PC-3 (cell line): ENCODE results near the gene CPNE7. TPM values are rescaled to one million over a fixed set of nuclear protein-coding genes. Genes with fewer than 3 reads are reported as not detected.

Source experiments
- ATAC-seq: fragments of 200-7000 bp; cut with Tn5 transposase; 2 replicates; pipeline ENCODE4 v1.9.1; 2020; ENCODE audit warnings: mild to moderate bottlenecking, moderate library complexity
- BruUV-seq: library from RNA; stranded (reverse); fragments of 400-500 nt; replicated peaks from 2 replicates; lab custom pipeline; 2021; lab: Mats Ljungman, UMichigan
- CTCF ChIA-PET: fragments of 300-600 bp; sonication (Branson Sonifier 250); formaldehyde crosslinking; loops from one replicate; lab custom pipeline; 2022; ENCODE audit warnings: antibody characterized with exemption; lab: Charles Lee
- POLR2A ChIA-PET: fragments of 300-600 bp; sonication (Branson Sonifier 250); formaldehyde crosslinking; loops from one replicate; lab custom pipeline; 2022; ENCODE audit warnings: antibody characterized with exemption; ENCODE audit not compliant: unreplicated experiment; lab: Charles Lee
- DNase-seq: peaks from one replicate; pipeline ENCODE4 v3.0.0-alpha.2; 2015
- H2AFZ ChIP-seq: fragments of 300-600 bp; sonication (generic); 2 replicates; pipeline ENCODE4 v1.6.0; 2016; ENCODE audit warnings: antibody characterized with exemption, low read length
- H3F3A ChIP-seq: fragments of 300-600 bp; sonication (generic); one replicate; pipeline ENCODE4 v1.6.0; 2017; ENCODE audit warnings: antibody characterized with exemption, low read length, control low read depth, mild to moderate bottlenecking; ENCODE audit not compliant: unreplicated experiment
- H3K27ac ChIP-seq: fragments of 300-600 bp; sonication (generic); 2 replicates; pipeline ENCODE4 v1.5.1; 2016; ENCODE audit warnings: mild to moderate bottlenecking, low read length
- H3K27me3 ChIP-seq: fragments of 300-600 bp; sonication (generic); 2 replicates; pipeline ENCODE4 v1.6.1; 2016; ENCODE audit warnings: low read length, mixed read lengths
- H3K36me3 ChIP-seq: fragments of 300-600 bp; sonication (generic); 2 replicates; pipeline ENCODE4 v1.6.1; 2016; ENCODE audit warnings: low read depth, mixed run types, low read length, mixed read lengths
- H3K4me1 ChIP-seq: fragments of 300-600 bp; sonication (generic); 2 replicates; pipeline ENCODE4 v1.5.1; 2016; ENCODE audit warnings: low read length; ENCODE audit not compliant: insufficient read depth
- H3K4me2 ChIP-seq: fragments of 300-600 bp; sonication (generic); 2 replicates; pipeline ENCODE4 v1.6.0; 2016; ENCODE audit warnings: low read length
- H3K4me3 ChIP-seq: fragments of 300-600 bp; sonication (generic); 2 replicates; pipeline ENCODE4 v1.5.1; 2016; ENCODE audit warnings: mild to moderate bottlenecking, low read length, mixed read lengths
- H3K79me2 ChIP-seq: fragments of 300-600 bp; sonication (generic); 2 replicates; pipeline ENCODE4 v1.6.1; 2017; ENCODE audit warnings: low read length, mixed read lengths
- H3K9ac ChIP-seq: fragments of 300-600 bp; sonication (generic); 2 replicates; pipeline ENCODE4 v1.6.0; 2016; ENCODE audit warnings: mild to moderate bottlenecking, low read length
- H3K9me2 ChIP-seq: fragments of 300-600 bp; sonication (generic); replicated peaks from 2 replicates; pipeline ENCODE4 v1.6.1; 2016; ENCODE audit warnings: mixed run types, low read length, mixed read lengths
- H3K9me3 ChIP-seq: fragments of 300-600 bp; sonication (generic); 2 replicates; pipeline ENCODE4 v1.6.1; 2016; ENCODE audit warnings: low read length, mixed read lengths
- H4K20me1 ChIP-seq: fragments of 300-600 bp; sonication (generic); 2 replicates; pipeline ENCODE4 v1.6.1; 2016; ENCODE audit warnings: low read length, mixed read lengths
- EZH2 ChIP-seq: fragments of 300-600 bp; sonication (generic); IDR thresholded peaks from one replicate; pipeline ENCODE4 v1.6.1; 2017; ENCODE audit warnings: antibody characterized with exemption, mild to moderate bottlenecking, low read length; ENCODE audit not compliant: unreplicated experiment
- EZH2phosphoT487 ChIP-seq: fragments of 300-600 bp; sonication (generic); IDR thresholded peaks from 2 replicates; pipeline ENCODE4 v1.6.1; 2018; ENCODE audit warnings: mild to moderate bottlenecking, antibody characterized with exemption, low read length, borderline replicate concordance
- intact Hi-C: fragments of 100-400 bp; cut with micrococcal nuclease; formaldehyde crosslinking; loops from 2 replicates; pipeline ENCODE4 v1.9.0; 2023
- total RNA-seq: library from RNA; depleted of rRNA; stranded (reverse); fragments of >200 nt; gene quantifications from 2 replicates; pipeline ENCODE4 v1.2.3, GENCODE V29; 2014
- TF ChIP-seq, protein P1 (sequence below): fragments of 300-600 bp; sonication (generic); conservative IDR thresholded peaks from 2 replicates; pipeline ENCODE4 v1.5.1; 2017; ENCODE audit warnings: antibody characterized with exemption, low read depth, mild to moderate bottlenecking, low read length

CPNE7 gene
- total RNA-seq, 1 experiment from 2014 or later: 29.7 TPM

DNA sequence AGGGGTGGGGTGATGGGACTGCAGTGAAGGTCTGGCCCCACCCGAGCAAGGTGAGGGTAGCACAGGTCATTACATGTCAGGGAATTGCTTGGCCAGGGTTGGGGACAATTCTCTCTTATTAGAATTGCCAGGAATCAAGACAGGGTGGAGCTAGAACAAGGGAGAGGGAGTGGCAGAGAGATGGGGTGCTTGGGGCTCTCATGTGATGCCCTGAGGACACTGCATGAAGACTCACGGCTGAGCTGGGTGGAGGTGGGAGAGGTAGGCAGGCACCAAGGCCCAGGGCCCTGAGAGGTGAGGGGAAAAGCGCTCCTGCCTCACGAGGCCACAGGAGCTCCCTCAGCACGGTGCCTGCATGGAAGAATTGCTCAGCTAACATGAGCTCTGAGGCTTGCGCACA is 41.5 kb downstream of the CPNE7 start:
- no peaks in the 10 kb centered on the region for H3K36me3 ChIP-seq
- no peak for ATAC-seq
- DNase-seq: no peak
- ChIA-PET CTCF (no interaction called here), POLR2A (no interaction called here)
- no peaks in the 10 kb centered on the region for H3F3A ChIP-seq
- H2AFZ ChIP-seq: no peak overlapping the region
- no peak overlapping the region for H3K9ac ChIP-seq
- no peaks in the 10 kb centered on the region for H4K20me1 ChIP-seq
- no peaks in the 10 kb centered on the region for H3K27me3 ChIP-seq
- intact Hi-C loops: no loop called here
- no TSS peak for BruUV-seq
- no peaks in the 10 kb centered on the region for H3K4me1 ChIP-seq
- no peak overlapping the region for H3K4me2 ChIP-seq
- H3K9me2 ChIP-seq: no peaks in the 10 kb centered on the region
- no peak for TF ChIP-seq EZH2phosphoT487
- TF ChIP-seq EZH2: no peak
- TF ChIP-seq, protein P1, sequence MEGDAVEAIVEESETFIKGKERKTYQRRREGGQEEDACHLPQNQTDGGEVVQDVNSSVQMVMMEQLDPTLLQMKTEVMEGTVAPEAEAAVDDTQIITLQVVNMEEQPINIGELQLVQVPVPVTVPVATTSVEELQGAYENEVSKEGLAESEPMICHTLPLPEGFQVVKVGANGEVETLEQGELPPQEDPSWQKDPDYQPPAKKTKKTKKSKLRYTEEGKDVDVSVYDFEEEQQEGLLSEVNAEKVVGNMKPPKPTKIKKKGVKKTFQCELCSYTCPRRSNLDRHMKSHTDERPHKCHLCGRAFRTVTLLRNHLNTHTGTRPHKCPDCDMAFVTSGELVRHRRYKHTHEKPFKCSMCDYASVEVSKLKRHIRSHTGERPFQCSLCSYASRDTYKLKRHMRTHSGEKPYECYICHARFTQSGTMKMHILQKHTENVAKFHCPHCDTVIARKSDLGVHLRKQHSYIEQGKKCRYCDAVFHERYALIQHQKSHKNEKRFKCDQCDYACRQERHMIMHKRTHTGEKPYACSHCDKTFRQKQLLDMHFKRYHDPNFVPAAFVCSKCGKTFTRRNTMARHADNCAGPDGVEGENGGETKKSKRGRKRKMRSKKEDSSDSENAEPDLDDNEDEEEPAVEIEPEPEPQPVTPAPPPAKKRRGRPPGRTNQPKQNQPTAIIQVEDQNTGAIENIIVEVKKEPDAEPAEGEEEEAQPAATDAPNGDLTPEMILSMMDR: no peak
- no peaks in the 10 kb centered on the region for H3K79me2 ChIP-seq
- H3K4me3 ChIP-seq: no peak overlapping the region
- H3K9me3 ChIP-seq: no peaks in the 10 kb centered on the region
- no peak overlapping the region for H3K27ac ChIP-seq

GRCh38 chr16:89618109-89618998 is 42.8 kb downstream of the CPNE7 start:
- Histone ChIP-seq H3K4me3 (no peak overlapping the region), H3K27ac (no peak overlapping the region), H3K27me3 (no peaks in the 10 kb centered on the region), H3K9me3 (no peaks in the 10 kb centered on the region), H3K4me2 (no peak overlapping the region), H3K36me3 (no peaks in the 10 kb centered on the region), H3F3A (no peaks in the 10 kb centered on the region), H3K9ac (no peak overlapping the region), H2AFZ (no peak overlapping the region), H3K9me2 (no peaks in the 10 kb centered on the region), H4K20me1 (no peaks in the 10 kb centered on the region), H3K4me1 (no peaks in the 10 kb centered on the region), H3K79me2 (no peaks in the 10 kb centered on the region)
- CTCF ChIA-PET: no interaction called here
- intact Hi-C loops: no loop called here
- DNase-seq (no peak), ATAC-seq (no peak)
- POLR2A ChIA-PET: no interaction called here
- TF ChIP-seq EZH2: no peak
- no peak for TF ChIP-seq EZH2phosphoT487
- TF ChIP-seq, protein P1: no peak
- BruUV-seq: no TSS peak

DNA sequence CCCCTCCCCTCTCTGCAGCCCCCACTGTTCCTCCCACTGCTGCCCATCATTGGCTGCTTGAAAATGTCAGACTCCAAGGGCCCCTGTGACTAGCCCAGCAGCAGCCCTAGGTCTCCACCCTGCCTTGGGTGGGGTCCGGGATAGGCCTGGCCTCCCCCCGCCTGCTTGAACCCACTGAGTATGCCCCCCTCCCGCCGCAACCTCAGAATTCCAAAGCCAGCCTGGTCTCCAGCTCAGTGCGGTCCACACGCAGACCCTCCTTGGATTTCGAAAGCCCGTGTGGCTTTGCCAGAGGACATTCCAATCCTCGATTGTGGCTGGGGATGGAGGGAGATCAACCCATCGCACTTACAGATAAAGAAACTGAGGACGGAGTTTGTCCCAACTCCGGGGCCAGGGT is 44.3 kb downstream of the CPNE7 start:
- Histone ChIP-seq H3K4me3 (no peak overlapping the region), H4K20me1 (no peaks in the 10 kb centered on the region), H3K27ac (no peak overlapping the region), H3K36me3 (no peaks in the 10 kb centered on the region), H3K9ac (no peak overlapping the region), H3K9me3 (no peaks in the 10 kb centered on the region), H2AFZ (no peak overlapping the region), H3K9me2 (no peaks in the 10 kb centered on the region), H3K79me2 (no peaks in the 10 kb centered on the region), H3F3A (no peaks in the 10 kb centered on the region), H3K4me1 (no peaks in the 10 kb centered on the region), H3K27me3 (no peaks in the 10 kb centered on the region), H3K4me2 (no peak overlapping the region)
- no peak for TF ChIP-seq EZH2phosphoT487
- no peak for TF ChIP-seq EZH2
- DNase-seq (no peak), ATAC-seq (no peak)
- ChIA-PET POLR2A (no interaction called here), CTCF (no interaction called here)
- no TSS peak for BruUV-seq
- intact Hi-C loops: no loop called here
